HG03280 (cell line): ENCODE measurements around the gene TNFAIP1.
"Not testable (repeated sequence)": the region's sequence is repeated elsewhere in the genome, so short reads cannot be mapped to it uniquely, and the experiment has no call there.

Source experiments
- ATAC-seq: cut with Tn5 transposase; IDR thresholded peaks from one replicate; pipeline ENCODE4 v1.9.1; 2021; ENCODE audit warnings: mild to moderate bottlenecking, moderate library complexity; ENCODE audit not compliant: unreplicated experiment

The TNFAIP1 gene

DNA sequence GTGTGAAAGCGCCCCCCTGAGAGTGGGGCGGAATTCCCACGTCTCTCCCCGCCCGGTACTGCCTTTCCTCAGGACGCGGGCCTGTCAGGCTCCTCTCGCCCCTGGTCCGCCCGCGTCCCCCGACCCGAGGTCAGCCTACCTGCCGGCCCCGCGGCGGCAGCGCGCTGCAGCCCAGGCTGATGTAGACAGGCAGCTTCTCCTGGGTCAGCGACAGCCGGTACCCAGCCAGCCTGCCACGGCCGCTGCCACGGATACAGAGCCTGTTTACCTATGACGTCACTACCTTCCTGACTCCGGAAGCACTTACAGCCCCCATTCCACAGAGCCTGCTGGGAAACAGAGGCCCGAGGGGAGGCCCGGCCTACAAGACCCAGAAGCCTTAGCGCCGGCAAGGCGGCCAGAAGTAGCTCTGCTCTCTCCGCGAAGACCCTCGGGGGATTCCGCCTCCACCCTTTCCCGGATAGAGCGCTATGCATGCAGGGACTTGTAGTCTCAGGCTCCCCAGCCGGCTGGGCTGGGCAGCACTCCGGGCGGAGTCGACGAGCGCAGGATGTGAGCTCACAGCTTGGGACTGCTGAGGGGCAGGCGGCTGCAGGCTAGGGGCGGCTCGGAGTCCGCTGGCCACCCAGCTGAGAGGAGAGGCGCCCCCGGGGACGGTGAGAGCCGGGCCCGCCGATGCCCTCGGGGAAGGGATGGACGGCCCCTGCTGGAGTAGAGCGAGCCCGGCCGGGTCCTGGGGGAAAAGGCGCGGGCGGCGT, at the start of gene TNFAIP1, which contains the start of gene IFT20:
Gene TNFAIP1 (plus strand): TSS at position 561 of the 758 bp plus-strand sequence. CDS start 3,761 bp downstream, outside the sequence.
Gene IFT20 (minus strand): TSS at position 272 of the 758 bp plus-strand sequence. CDS start 3,487 bp downstream, outside the sequence.
- ATAC-seq, result peak; percentile 97

- ATAC-seq, result no peak
Observed at GRCh38 chr17:28285965-28286364, 49.6 kb upstream of the TNFAIP1 start.

GRCh38 chr17:28290703-28291102, 44.9 kb upstream of the TNFAIP1 start:
- ATAC-seq, result no peak

- ATAC-seq, result no peak
Observed at GRCh38 chr17:28291780-28292330, 43.7 kb upstream of the TNFAIP1 start.

- ATAC-seq, result not testable (repeated sequence)
Observed at GRCh38 chr17:28292878-28293277, 42.7 kb upstream of the TNFAIP1 start.

- no peak for ATAC-seq
Observed at GRCh38 chr17:28293994-28294393, 41.6 kb upstream of the TNFAIP1 start.

GRCh38 chr17:28295677-28296578, 39.6 kb upstream of the TNFAIP1 start:
- ATAC-seq, result no peak

- no peak for ATAC-seq
Observed at GRCh38 chr17:28298449-28298848, 37.1 kb upstream of the TNFAIP1 start.

DNA sequence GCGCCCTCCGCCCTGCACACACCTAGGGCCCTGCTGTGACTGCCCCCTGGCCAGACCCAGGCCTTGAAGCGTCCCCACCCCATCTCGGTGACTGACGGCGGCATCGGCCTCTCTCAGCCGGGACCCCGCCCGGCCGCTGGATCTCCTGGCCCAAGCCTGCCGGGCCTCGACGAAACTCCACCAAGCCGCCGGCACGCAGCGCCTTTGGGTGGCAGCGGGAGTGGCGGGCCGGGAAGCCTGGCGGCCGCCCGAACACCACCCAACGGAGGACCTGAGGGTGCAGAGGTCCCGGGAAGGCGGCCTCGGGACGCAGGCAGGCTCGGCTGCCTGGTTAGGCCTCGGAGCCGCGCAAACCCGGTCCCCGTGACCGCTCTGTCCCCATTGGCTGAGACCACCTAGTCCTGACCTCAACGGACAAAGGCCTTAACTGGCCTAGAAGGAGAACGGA, 28.6 kb upstream of the TNFAIP1 start:
- no peak for ATAC-seq

GRCh38 chr17:28313841-28314240, 21.7 kb upstream of the TNFAIP1 start:
- no peak for ATAC-seq

DNA sequence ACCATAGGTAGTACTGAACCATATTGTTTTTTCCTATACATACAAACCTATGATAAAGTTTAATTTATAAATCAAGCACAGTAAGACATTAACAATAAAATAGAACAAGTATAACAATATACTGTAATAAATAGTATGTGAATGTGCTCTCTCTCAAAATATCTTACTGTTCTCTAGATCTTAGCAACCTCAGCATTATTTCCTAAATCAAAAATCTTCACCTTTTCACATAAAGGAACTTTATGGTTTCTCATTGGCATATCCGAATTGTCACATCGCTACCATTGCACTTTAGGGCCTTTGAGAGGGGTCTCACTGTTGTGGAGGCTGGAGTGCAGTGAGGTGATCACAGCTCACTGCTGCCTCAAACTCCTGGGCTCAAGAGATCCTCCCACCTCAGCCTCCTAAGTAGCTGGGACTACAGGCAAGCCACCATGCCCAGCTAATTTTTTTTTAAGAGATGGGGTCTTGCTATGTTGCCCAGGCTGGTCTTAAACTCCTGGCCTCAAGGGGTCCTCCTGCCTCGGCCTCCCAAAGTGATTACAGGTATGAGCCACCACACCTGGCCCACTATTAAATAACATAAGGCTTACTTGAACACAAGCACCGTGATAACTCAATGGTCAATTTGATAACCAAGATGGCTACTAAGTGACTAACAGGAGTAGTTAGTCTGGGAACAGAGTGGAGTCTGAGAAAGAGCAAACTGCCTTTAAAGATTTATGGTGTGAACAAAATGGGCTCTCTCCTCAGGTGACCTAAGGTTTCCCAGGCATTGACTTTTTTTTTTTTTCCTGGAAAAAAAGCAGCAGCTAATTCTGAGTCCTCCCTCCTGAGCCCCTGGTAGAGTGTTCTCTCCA, 19.5 kb upstream of the TNFAIP1 start:
- no peak for ATAC-seq

- ATAC-seq, result no peak
Observed at GRCh38 chr17:28317099-28317965, 18.2 kb upstream of the TNFAIP1 start.

DNA sequence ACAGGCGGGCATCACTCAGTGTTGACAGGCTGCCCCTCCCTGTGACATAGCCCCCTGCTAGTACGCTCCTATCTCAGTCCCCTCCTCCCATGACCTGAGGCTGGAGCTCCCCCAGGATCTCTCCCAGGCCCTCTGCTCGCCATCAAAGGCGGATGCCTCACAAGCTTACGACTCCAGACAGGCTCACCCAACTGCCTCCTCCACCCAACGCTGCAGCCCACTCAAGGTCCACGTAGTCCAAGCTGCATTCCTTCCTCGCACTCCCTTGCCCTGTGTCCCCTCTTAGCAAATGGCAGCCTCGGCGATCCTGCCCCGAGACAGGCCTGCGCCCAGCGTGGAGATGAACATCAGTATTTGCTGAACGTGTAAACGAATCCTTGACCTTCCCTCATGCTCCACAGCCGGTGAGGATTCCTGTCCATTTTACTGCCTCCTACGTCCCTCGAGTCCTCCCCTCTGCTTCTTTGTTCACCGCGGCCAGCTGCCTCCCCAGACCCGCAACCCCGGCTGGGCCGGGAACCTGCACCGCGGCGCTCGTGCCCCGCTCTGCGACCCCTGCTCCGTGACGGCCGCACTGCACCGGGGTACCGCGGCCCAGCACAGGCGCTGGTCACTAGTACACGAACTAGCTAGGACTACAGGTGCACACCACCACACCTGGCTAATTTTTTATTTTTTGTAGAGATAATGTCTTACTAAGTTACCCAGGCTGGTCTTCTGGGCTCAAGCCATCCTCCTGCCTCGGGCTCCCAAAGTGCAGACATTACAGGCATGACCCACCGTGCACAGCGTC, 17.4 kb upstream of the TNFAIP1 start:
- ATAC-seq, result peak; percentile 5

GRCh38 chr17:28318759-28319597, 16.6 kb upstream of the TNFAIP1 start, which contains the start of gene TMEM97:
TMEM97 (plus strand) TSS chr17:28319200; CDS start chr17:28319240, 40 bp downstream.
- peak; percentile 95 for ATAC-seq

DNA sequence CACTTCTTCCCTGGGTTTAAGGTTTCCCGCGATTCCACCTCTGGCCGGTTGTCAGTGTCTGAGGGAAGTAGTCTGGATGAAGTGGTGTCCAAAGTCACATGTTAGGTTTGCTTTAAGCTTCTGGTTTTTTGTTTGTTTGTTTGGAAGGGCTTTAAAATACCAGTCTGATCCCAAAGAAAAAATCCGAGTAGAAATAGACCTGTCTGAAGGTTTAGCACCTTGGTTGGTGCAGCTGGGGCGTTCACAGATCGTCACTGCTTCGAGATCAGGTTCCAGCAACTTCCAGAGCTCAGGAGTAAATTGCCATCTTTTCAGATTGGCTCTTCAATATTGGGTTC, 16.0 kb upstream of the TNFAIP1 start:
- ATAC-seq, result no peak

- ATAC-seq, result no peak
Observed at GRCh38 chr17:28320215-28321061, 15.1 kb upstream of the TNFAIP1 start.

GRCh38 chr17:28324267-28324745, 11.3 kb upstream of the TNFAIP1 start:
- ATAC-seq, result no peak
